T-cell (primary cell): ENCODE measurements around the gene C2. TPM values are rescaled to one million over a fixed set of nuclear protein-coding genes. Genes with fewer than 3 reads are reported as not detected.
"Not testable (repeated sequence)": the region's sequence is repeated elsewhere in the genome, so short reads cannot be mapped to it uniquely, and the experiment has no call there.

Experiments used
- ATAC-seq, 4 experiments: fragments of 200-7000 bp in 3 of 4; fragments of 150-1000 bp in 1 of 4; cut with Tn5 transposase; replicated peaks in 1 of 4; 1 replicate in 3 of 4; 2 replicates in 1 of 4; pipeline ENCODE4 v1.10.0; 2021; ENCODE audit warnings: moderate library complexity in 3 of 4, mild to moderate bottlenecking in 2 of 4, moderate number of reproducible peaks in 1 of 4
- CTCF ChIA-PET, 2 donors: fragments of 300-600 bp; sonication (Branson Sonifier 250); formaldehyde crosslinking; loops; one replicate each; lab custom pipeline; 2022; ENCODE audit warnings: antibody characterized with exemption in 2 of 2; lab: Charles Lee
- POLR2A ChIA-PET, 2 donors: fragments of 300-600 bp; sonication (Branson Sonifier 250); formaldehyde crosslinking; loops; one replicate each; lab custom pipeline; 2022; ENCODE audit warnings: antibody characterized with exemption in 2 of 2; lab: Charles Lee
- DNase-seq, 35 experiments: peaks; one replicate each; pipeline versions ENCODE4 v3.0.0 to v3.0.0-alpha.2; 2013 to 2023
- H3K27ac ChIP-seq: one replicate; pipeline ENCODE4 v1.5.1; 2013; ENCODE audit warnings: low read length
- H3K27me3 ChIP-seq, 2 experiments: replicated peaks in 1 of 2; 1 replicate in 1 of 2; 2 replicates in 1 of 2; pipeline versions ENCODE4 v1.6.1 to v1.7.0; 2013; ENCODE audit warnings: low read length in 1 of 2, mixed read lengths in 1 of 2; ENCODE audit not compliant: control insufficient read depth in 2 of 2, insufficient read depth in 2 of 2; ENCODE audit errors: extremely low read depth in 1 of 2
- H3K36me3 ChIP-seq, 2 donors: 1 replicate in 1 of 2; 2 replicates in 1 of 2; pipeline versions ENCODE4 v1.6.1 to v1.7.0; 2013; ENCODE audit warnings: low read length in 1 of 2; ENCODE audit not compliant: control insufficient read depth in 2 of 2, insufficient read depth in 1 of 2; ENCODE audit errors: extremely low read depth in 1 of 2
- H3K4me1 ChIP-seq, 2 experiments: 1 replicate in 1 of 2; 2 replicates in 1 of 2; pipeline versions ENCODE4 v1.6.1 to v1.7.0; 2013; ENCODE audit warnings: low read length in 2 of 2, mixed read lengths in 1 of 2; ENCODE audit not compliant: insufficient read depth in 2 of 2, control insufficient read depth in 1 of 2; ENCODE audit errors: extremely low read depth in 1 of 2
- H3K4me3 ChIP-seq, 2 donors: 1 replicate in 1 of 2; 2 replicates in 1 of 2; pipeline versions ENCODE4 v1.5.1 to v1.7.0; 2013; ENCODE audit warnings: mild to moderate bottlenecking in 2 of 2, low read length in 1 of 2, moderate library complexity in 1 of 2; ENCODE audit not compliant: control insufficient read depth in 1 of 2; ENCODE audit errors: extremely low read depth in 1 of 2
- H3K9me3 ChIP-seq: 2 replicates; pipeline ENCODE4 v1.7.0; 2013
- H3K27ac Mint-ChIP-seq, 2 donors: one replicate each; pipeline ENCODE4 v1.8.0; 2020 to 2021; ENCODE audit warnings: mild to moderate bottlenecking in 2 of 2, mixed read lengths in 2 of 2
- H3K27me3 Mint-ChIP-seq, 2 donors: one replicate each; pipeline ENCODE4 v1.8.0; 2021 to 2022; ENCODE audit warnings: mixed read lengths in 2 of 2
- H3K36me3 Mint-ChIP-seq: one replicate; pipeline ENCODE4 v1.8.0; 2021; ENCODE audit warnings: mixed read lengths
- H3K4me1 Mint-ChIP-seq, 3 donors: one replicate each; pipeline ENCODE4 v1.8.0; 2020 to 2022; ENCODE audit warnings: mixed read lengths in 3 of 3, mild to moderate bottlenecking in 1 of 3
- H3K4me3 Mint-ChIP-seq, 3 donors: one replicate each; pipeline ENCODE4 v1.8.0; 2020 to 2022; ENCODE audit warnings: mild to moderate bottlenecking in 3 of 3, mixed read lengths in 3 of 3, moderate library complexity in 3 of 3
- H3K9me3 Mint-ChIP-seq, 3 donors: one replicate each; pipeline ENCODE4 v1.8.0; 2020 to 2022; ENCODE audit warnings: mixed read lengths in 3 of 3
- WGBS: methylation state at CpG from one replicate; pipeline ENCODE4 v1.1.5; 2013; ENCODE audit warnings: missing lambda C conversion rate; ENCODE audit not compliant: insufficient coverage; 5-methylcytosine and 5-hydroxymethylcytosine counted together
- total RNA-seq, 35 experiments: library from RNA in 6 of 35; stranded (reverse) in 6 of 35; fragments of 120-200 nt in 1 of 35; gene quantifications; one replicate each; pipeline versions ENCODE4 v1.2.1 to v1.2.4 and lab custom pipeline; 2013 to 2026

C2 gene
- total RNA-seq, 5 donors from 2014 or later (not counting 1 experiment from before 2014, with no cell fraction given) = 1.3 to 5.1 (median 3.7) TPM

DNA sequence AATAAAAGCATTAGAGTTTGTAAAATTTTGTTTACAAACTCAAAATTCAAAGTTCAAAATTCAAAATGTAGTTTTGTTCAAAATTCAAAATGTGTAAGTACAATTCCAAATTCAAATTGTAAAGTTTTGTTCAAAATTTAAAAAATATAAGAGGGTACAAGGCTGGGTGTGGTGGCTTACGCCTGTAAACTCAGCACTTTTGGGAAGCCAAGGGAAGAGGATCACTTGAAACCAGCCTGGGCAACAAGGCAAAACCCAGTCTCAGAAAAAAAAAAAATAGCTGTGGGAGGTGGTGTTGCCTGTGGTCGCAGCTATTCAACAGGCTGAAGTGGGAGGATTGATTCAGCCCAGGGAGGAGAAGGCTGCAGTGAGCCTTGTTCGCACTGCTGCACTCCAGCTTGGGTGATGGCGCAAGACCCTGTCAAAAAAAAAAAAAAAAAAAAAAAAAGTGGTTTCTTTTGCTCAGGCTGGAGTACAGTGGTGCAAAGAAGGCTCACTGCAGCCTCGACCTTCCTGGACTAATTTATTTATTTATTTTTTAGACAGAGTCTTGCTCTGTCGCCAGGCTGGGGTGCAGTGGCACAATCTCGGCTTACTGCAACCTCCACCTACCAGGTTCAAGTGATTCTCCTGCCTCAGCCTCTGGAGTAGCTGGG is 20.2 kb upstream of the C2 start:
- DNase-seq = no peak
- Histone ChIP-seq H3K9me3 (no peaks in the 10 kb centered on the region), H3K4me1 (peaks cover 0 to 7% of the 10 kb centered on the region in 2 experiments), H3K4me3 (no peak overlapping the region), H3K27me3 (peaks cover 0 to 18% of the 10 kb centered on the region in 2 experiments), H3K36me3 (no peaks in the 10 kb centered on the region), H3K27ac (no peak overlapping the region)
- Mint-ChIP-seq H3K4me1 (peaks cover 9 to 10% (median 9%) of the 10 kb centered on the region in 3 donors), H3K27me3 (peaks cover 0 to 1% of the 10 kb centered on the region in 2 donors), H3K9me3 (no peaks in the 10 kb centered on the region), H3K4me3 (no peak overlapping the region), H3K36me3 (no peaks in the 10 kb centered on the region), H3K27ac (no peak overlapping the region)
- POLR2A ChIA-PET = interaction anchor here (0.5 to 0.7 kb wide), 3 partner anchors 9 to 415 kb away, joined by 6 to 8 read pairs (median 7); no protein-coding TSS in a partner anchor
- WGBS = 44% methylated on average over 3 of the region's 7 CpGs
- CTCF ChIA-PET = interaction anchor here in 1 of 2 donors (0.7 kb wide), 1 partner anchor 46 kb away, joined by 5 read pairs; no protein-coding TSS in a partner anchor
- no peak for ATAC-seq

DNA sequence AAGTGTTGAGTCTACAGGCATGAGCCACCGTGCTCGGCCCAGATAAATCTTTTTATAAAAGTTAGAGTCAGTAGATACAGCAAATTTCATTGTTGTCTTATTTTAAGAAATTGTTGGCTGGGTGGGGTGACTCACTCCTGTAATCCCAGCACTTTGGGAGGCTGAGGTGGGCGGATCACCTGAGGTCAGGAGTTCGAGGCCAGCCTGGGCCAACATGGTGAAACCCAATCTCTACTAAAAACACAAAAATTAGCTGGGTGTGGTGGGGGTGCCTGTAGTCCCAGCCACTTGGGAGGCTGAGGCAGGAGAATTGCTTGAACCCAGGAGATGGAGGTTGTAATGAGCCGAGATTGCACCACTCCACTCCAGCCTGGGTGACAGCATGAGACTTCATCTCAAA is 19.3 kb upstream of the C2 start:
- H3K9me3 Mint-ChIP-seq, H3K9me3 ChIP-seq, CTCF ChIA-PET, H3K27me3 Mint-ChIP-seq, H3K27ac ChIP-seq, POLR2A ChIA-PET, ATAC-seq, H3K27ac Mint-ChIP-seq, H3K4me3 ChIP-seq, H3K4me3 Mint-ChIP-seq, H3K4me1 ChIP-seq, H3K36me3 ChIP-seq, DNase-seq, H3K4me1 Mint-ChIP-seq, H3K36me3 Mint-ChIP-seq: not testable (repeated sequence)
- peaks cover 0 to 24% of the 10 kb centered on the region in 2 experiments for H3K27me3 ChIP-seq
- WGBS = 92% methylated on average over 2 of the region's 5 CpGs

DNA sequence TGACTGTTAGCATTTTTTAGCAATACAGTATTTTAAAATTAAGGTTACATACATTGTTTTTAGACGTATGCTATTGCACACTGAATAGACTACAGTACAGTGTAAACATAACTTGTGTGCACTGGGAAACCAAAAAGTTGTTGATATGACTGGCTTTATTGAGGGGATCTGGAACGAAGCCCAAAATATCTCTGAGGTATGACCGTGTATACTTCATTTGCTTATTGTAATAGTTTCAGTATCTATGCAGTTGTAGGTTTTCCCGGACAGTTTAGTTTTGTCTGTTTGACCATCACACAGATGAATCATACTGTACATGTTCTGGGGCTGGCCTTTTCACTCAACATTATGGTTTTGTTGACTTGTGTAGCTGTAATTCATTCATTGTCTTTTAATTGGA is 18.7 kb upstream of the C2 start:
- H3K4me3 Mint-ChIP-seq = no peak overlapping the region
- DNase-seq (no peak), ATAC-seq (no peak)
- no peak overlapping the region for H3K27ac Mint-ChIP-seq
- Histone ChIP-seq H3K27ac (no peak overlapping the region), H3K9me3 (no peaks in the 10 kb centered on the region), H3K4me1 (no peaks in the 10 kb centered on the region), H3K27me3 (peaks cover 0 to 27% of the 10 kb centered on the region in 2 experiments), H3K4me3 (no peak overlapping the region), H3K36me3 (no peaks in the 10 kb centered on the region)
- ChIA-PET CTCF (no interaction called here), POLR2A (no interaction called here)
- WGBS = no CpG with 5 or more reads among the region's 4 CpGs
- no peaks in the 10 kb centered on the region for H3K4me1 Mint-ChIP-seq
- H3K27me3 Mint-ChIP-seq = peaks cover 0 to 3% of the 10 kb centered on the region in 2 donors
- no peaks in the 10 kb centered on the region for H3K9me3 Mint-ChIP-seq
- no peaks in the 10 kb centered on the region for H3K36me3 Mint-ChIP-seq

DNA sequence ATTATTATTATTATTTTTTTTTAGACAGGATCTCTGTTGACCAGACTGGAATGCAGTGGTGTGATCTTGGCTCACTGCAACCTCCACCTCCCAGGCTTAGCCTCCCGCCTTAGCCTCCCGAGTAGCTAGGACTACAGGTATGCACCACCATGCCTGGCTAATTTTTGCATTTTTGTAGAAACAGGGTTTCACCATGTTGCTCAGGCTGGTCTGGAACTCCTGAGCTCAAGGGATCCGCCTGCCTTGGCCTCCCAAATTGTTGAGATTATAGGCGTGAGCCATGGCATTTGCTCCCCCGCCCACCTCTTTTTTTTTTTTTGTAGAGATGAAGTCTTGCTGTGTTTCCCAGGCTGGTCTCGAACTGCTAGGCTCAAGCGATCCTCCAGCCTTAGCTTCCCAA is 18.2 kb upstream of the C2 start:
- H3K36me3 Mint-ChIP-seq, H3K9me3 Mint-ChIP-seq, H3K4me1 ChIP-seq, H3K4me3 Mint-ChIP-seq, ATAC-seq, CTCF ChIA-PET, POLR2A ChIA-PET, H3K9me3 ChIP-seq, H3K27me3 Mint-ChIP-seq, DNase-seq, H3K4me3 ChIP-seq, H3K4me1 Mint-ChIP-seq, H3K27ac ChIP-seq, H3K27ac Mint-ChIP-seq, H3K36me3 ChIP-seq: not testable (repeated sequence)
- peaks cover 0 to 29% of the 10 kb centered on the region in 2 experiments for H3K27me3 ChIP-seq
- 92% methylated on average over 5 of the region's 7 CpGs for WGBS

DNA sequence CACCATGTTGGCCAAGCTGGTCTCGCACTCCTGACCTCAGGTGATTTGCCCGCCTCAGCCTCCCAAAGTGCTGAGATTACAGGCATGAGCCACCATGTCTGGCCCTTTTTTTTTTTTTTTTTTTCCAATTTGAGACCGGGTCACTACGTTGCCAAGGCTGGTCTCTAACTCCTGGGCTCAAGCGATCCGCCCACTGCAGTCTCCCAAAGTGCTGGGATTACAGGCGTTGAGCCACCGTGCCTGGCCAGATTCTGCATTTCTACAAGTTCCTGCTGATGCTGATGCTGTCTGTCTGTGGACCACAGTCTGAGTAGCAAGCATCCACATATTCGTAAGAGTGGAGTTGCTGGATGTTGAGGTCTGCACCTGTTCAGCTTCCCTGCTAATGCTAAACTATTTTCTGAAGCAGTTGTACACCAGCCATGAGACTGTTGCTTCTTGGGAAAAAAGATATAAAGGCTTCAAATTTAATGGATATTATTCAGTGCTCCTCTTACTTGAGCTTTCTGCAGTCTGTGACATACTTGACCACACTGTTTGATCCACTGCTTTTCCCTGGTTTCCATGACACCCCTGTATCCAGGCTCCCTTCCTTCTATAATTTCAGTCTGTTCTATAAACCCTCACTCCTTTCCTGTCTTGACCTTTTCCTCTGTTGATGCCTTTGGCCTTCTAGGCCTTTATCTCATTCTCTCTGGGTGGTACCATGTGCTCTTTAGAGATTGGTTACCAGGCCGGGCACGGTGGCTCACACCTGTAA is 15.5 kb upstream of the C2 start:
- Mint-ChIP-seq H3K27me3 (peaks cover 3 to 12% of the 10 kb centered on the region in 2 donors), H3K36me3 (no peaks in the 10 kb centered on the region), H3K4me3 (no peak overlapping the region), H3K9me3 (no peaks in the 10 kb centered on the region), H3K4me1 (no peaks in the 10 kb centered on the region), H3K27ac (peak overlapping the region in 1 of 2 donors; percentile 23)
- ChIA-PET CTCF (interaction anchor here in 1 of 2 donors (0.7 kb wide), 1 partner anchor 1204 kb away, joined by 4 read pairs; no protein-coding TSS in a partner anchor), POLR2A (no interaction called here)
- Histone ChIP-seq H3K27me3 (peaks cover 0 to 32% of the 10 kb centered on the region in 2 experiments), H3K27ac (no peak overlapping the region), H3K36me3 (no peaks in the 10 kb centered on the region), H3K4me3 (no peak overlapping the region), H3K4me1 (no peaks in the 10 kb centered on the region), H3K9me3 (no peaks in the 10 kb centered on the region)
- no peak for DNase-seq
- ATAC-seq = no peak
- 95% methylated on average over 9 of the region's 11 CpGs for WGBS

DNA sequence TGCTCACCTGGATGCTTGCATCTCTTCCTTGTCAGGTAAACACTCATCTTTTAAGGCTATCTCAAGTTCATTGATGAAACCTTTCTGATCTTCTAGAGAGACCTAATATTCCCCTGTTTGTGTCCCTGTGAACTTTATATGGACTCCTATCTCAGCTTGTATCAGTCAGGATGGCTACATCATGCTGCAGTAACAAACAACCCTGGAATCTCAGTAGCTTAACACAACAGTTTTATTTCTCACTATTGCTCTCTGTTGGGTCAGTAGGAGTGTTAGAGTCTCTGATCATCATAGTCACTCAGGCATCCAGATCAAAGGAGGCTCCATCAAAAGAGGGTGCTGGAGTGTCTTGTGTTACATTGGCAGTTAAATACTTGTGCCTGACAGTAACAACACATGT is 12.2 kb upstream of the C2 start:
- ATAC-seq = no peak
- ChIA-PET POLR2A (no interaction called here), CTCF (interaction anchor here in 1 of 2 donors (0.6 kb wide), 1 partner anchor 1148 kb away, joined by 5 read pairs; no protein-coding TSS in a partner anchor)
- H3K9me3 ChIP-seq = no peaks in the 10 kb centered on the region
- no peaks in the 10 kb centered on the region for H3K36me3 ChIP-seq
- DNase-seq = no peak
- Mint-ChIP-seq H3K27me3 (peaks cover 3 to 12% of the 10 kb centered on the region in 2 donors), H3K4me1 (no peaks in the 10 kb centered on the region), H3K27ac (no peak overlapping the region), H3K36me3 (no peaks in the 10 kb centered on the region), H3K4me3 (no peak overlapping the region), H3K9me3 (no peaks in the 10 kb centered on the region)
- peaks cover 0 to 27% of the 10 kb centered on the region in 2 experiments for H3K27me3 ChIP-seq
- no peak overlapping the region for H3K4me3 ChIP-seq
- no peaks in the 10 kb centered on the region for H3K4me1 ChIP-seq
- no peak overlapping the region for H3K27ac ChIP-seq
